ENCODE results near the gene ZNF579.
A peak's percentile ranks its signal among the peaks of the same experiment; 100 is the strongest.

The ZNF579 gene

DNA sequence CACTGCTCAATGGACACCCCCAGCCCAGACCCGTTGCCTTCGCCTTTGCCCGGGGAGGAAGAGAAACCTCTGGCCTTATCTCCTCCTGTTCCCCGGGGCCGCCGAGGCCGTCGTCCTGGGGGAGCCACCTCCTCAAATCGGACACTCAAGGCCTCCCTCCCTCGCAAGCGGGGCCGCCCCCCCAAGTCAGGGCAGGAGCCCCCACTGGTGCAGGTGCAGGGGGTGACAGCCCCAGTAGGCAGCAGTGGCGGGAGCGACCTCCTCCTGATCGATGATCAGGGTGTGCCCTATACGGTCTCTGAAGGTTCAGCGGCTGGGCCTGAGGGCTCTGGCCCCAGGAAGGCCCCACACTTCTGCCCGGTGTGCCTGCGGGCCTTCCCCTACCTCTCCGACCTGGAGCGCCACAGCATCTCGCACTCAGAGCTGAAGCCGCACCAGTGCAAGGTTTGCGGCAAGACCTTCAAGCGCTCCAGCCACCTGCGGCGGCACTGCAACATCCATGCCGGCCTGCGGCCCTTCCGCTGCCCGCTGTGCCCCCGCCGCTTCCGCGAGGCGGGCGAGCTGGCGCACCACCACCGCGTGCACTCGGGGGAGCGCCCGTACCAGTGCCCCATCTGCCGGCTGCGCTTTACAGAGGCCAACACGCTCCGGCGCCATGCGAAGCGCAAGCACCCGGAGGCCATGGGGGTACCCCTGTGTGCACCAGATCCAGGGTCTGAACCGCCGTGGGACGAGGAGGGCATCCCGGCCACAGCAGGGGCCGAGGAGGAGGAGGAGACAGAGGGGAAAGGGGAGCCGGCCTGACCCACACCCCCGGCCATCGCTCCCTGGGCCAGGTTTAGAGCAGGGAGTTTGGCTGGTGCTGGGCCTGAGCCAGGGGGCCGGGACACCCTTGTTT is 21.7 kb upstream of the ZNF579 start:
- no peaks in the 10 kb centered on the region for H3K9me3 ChIP-seq (ENCODE audit: control insufficient read depth in 1 of 2, low read length in 2 of 2)
- H3K27ac ChIP-seq (ENCODE audit: low read depth, low read length): no peak overlapping the region

DNA sequence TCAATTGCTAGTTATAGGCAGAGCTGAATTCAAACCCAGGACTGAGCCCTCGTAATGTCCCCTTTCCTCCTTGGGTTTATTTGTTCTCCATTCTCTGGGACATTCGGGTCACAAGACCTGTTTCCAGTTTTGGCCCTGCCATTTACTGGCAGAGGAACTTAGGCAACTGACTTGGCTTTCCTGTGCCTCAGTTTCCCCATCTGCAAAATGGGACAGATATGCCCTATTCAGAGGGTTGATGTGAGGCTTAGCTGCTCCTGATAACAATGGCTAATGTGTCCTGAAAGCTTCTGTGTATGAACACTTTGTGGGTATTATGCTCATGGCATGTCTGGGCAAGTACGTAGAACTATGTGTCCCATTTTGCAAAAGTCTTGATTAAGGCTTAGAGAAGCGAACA is 20.4 kb upstream of the ZNF579 start:
- H3K27me3 ChIP-seq (ENCODE audit: control insufficient read depth in 1 of 2, insufficient read depth in 2 of 2, low read length in 2 of 2): no peaks in the 10 kb centered on the region
- peaks cover 10 to 22% of the 10 kb centered on the region in 2 donors for H3K4me1 ChIP-seq (ENCODE audit: control insufficient read depth in 1 of 2, insufficient read depth in 2 of 2, low read length in 2 of 2)
- no peak overlapping the region for H3K27ac ChIP-seq (ENCODE audit: low read depth, low read length)

More for the DNA sequence above, 21.7 kb upstream of the ZNF579 start:
- Histone ChIP-seq H3K4me1 (ENCODE audit: control insufficient read depth in 1 of 2, insufficient read depth in 2 of 2, low read length in 2 of 2) (peaks cover 18 to 31% of the 10 kb centered on the region in 2 donors), H3K36me3 (ENCODE audit: control insufficient read depth in 1 of 2, insufficient read depth in 2 of 2, low read length in 2 of 2) (peaks cover 0 to 2% of the 10 kb centered on the region in 2 donors), H3K9ac (ENCODE audit: low read depth in 1 of 2, low read length in 2 of 2) (no peak overlapping the region), H3K27me3 (ENCODE audit: control insufficient read depth in 1 of 2, insufficient read depth in 2 of 2, low read length in 2 of 2) (no peaks in the 10 kb centered on the region), H3K4me3 (ENCODE audit: low read depth in 1 of 2, low read length in 2 of 2) (no peak overlapping the region)

GRCh38 chr19:55600662-55601028 is 20.0 kb upstream of the ZNF579 start:
- H3K4me1 ChIP-seq (ENCODE audit: control insufficient read depth in 1 of 2, insufficient read depth in 2 of 2, low read length in 2 of 2): peaks cover 10 to 22% of the 10 kb centered on the region in 2 donors
- peak overlapping the region; percentile 72 to 76 for H3K4me3 ChIP-seq (ENCODE audit: low read depth in 1 of 2, low read length in 2 of 2)
- H3K9ac ChIP-seq (ENCODE audit: low read depth in 1 of 2, low read length in 2 of 2): peak overlapping the region; percentile 73 to 77
- no peaks in the 10 kb centered on the region for H3K9me3 ChIP-seq (ENCODE audit: control insufficient read depth in 1 of 2, low read length in 2 of 2)
- peak overlapping the region; percentile 93 for H3K27ac ChIP-seq (ENCODE audit: low read depth, low read length)
- H3K36me3 ChIP-seq (ENCODE audit: control insufficient read depth in 1 of 2, insufficient read depth in 2 of 2, low read length in 2 of 2): peaks cover 8 to 14% of the 10 kb centered on the region in 2 donors
- H3K27me3 ChIP-seq (ENCODE audit: control insufficient read depth in 1 of 2, insufficient read depth in 2 of 2, low read length in 2 of 2): no peaks in the 10 kb centered on the region

More for the DNA sequence above, 20.4 kb upstream of the ZNF579 start:
- Histone ChIP-seq H3K9ac (ENCODE audit: low read depth in 1 of 2, low read length in 2 of 2) (peak overlapping the region; percentile 73 to 77), H3K4me3 (ENCODE audit: low read depth in 1 of 2, low read length in 2 of 2) (peak overlapping the region; percentile 72 to 76), H3K36me3 (ENCODE audit: control insufficient read depth in 1 of 2, insufficient read depth in 2 of 2, low read length in 2 of 2) (peaks cover 3 to 10% of the 10 kb centered on the region in 2 donors), H3K9me3 (ENCODE audit: control insufficient read depth in 1 of 2, low read length in 2 of 2) (no peaks in the 10 kb centered on the region)

GRCh38 chr19:55599842-55600661 is 19.4 kb upstream of the ZNF579 start, which contains the start of gene ZNF524:
TSS of gene ZNF524 (plus strand) at chr19:55600288. CDS start at chr19:55602113, 1,825 bp downstream.
- Histone ChIP-seq H3K4me1 (ENCODE audit: control insufficient read depth in 1 of 2, insufficient read depth in 2 of 2, low read length in 2 of 2) (peaks cover 10 to 22% of the 10 kb centered on the region in 2 donors), H3K9me3 (ENCODE audit: control insufficient read depth in 1 of 2, low read length in 2 of 2) (no peaks in the 10 kb centered on the region), H3K9ac (ENCODE audit: low read depth in 1 of 2, low read length in 2 of 2) (peak within 1 kb of the TSS; percentile 73 to 94), H3K27me3 (ENCODE audit: control insufficient read depth in 1 of 2, insufficient read depth in 2 of 2, low read length in 2 of 2) (no peaks in the 10 kb centered on the region), H3K4me3 (ENCODE audit: low read depth in 1 of 2, low read length in 2 of 2) (peak within 1 kb of the TSS; percentile 85 to 95), H3K27ac (ENCODE audit: low read depth, low read length) (peak within 1 kb of the TSS; percentile 93), H3K36me3 (ENCODE audit: control insufficient read depth in 1 of 2, insufficient read depth in 2 of 2, low read length in 2 of 2) (peaks cover 13 to 20% of the 10 kb centered on the region in 2 donors)

- peak within 1 kb of the TSS; percentile 85 to 95 for H3K4me3 ChIP-seq (ENCODE audit: low read depth in 1 of 2, low read length in 2 of 2)
- H3K9ac ChIP-seq (ENCODE audit: low read depth in 1 of 2, low read length in 2 of 2): peak within 1 kb of the TSS; percentile 73 to 94
- no peaks in the 10 kb centered on the region for H3K9me3 ChIP-seq (ENCODE audit: control insufficient read depth in 1 of 2, low read length in 2 of 2)
- H3K4me1 ChIP-seq (ENCODE audit: control insufficient read depth in 1 of 2, insufficient read depth in 2 of 2, low read length in 2 of 2): peaks cover 10 to 17% of the 10 kb centered on the region in 2 donors
- peak within 1 kb of the TSS; percentile 93 for H3K27ac ChIP-seq (ENCODE audit: low read depth, low read length)
- H3K36me3 ChIP-seq (ENCODE audit: control insufficient read depth in 1 of 2, insufficient read depth in 2 of 2, low read length in 2 of 2): peaks cover 17 to 25% of the 10 kb centered on the region in 2 donors
- no peaks in the 10 kb centered on the region for H3K27me3 ChIP-seq (ENCODE audit: control insufficient read depth in 1 of 2, insufficient read depth in 2 of 2, low read length in 2 of 2)
These were observed 18.8 kb upstream of the ZNF579 start, which contains the start of gene FIZ1 for GRCh38 chr19:55599468-55599841. TSS of gene FIZ1 (minus strand) at chr19:55599517. CDS start at chr19:55597865, 1,652 bp downstream.

DNA sequence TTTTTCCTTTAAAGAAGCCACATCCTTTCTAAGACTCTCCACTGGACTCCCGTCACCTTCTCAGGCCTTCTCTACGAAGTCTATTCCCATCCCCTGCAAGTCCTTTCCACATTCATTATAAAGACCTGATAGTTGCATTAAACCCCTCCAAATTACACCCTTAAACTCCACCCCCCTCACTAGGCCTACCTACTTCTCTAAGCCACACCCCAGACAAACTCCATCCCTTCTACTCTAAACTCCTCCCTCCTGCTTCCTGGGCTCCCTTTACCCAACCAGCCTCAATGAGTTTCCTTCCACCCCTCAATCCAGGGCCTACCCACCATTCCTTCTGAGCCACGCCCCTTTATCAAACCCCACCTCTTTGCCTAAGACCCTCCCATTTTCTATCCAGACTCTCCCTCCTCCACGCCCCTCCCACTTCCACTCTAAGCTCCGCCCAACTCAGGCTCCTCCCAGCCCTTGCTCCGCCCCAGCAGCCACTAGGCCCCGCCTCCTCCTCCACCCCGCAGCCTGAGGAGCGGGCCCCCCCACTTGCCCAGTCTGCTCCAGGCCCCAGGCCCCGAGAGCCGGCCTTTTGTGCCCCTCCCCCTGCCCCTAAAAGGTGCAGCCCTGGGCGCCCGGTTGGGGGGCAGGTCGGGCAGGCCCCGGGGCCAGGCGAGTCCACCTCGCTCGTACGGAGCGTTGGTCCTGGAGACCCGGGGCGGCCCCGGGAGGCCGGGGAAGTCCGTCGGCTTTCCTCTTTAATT is 18.2 kb upstream of the ZNF579 start:
- Histone ChIP-seq H3K9ac (ENCODE audit: low read depth in 1 of 2, low read length in 2 of 2) (peak overlapping the region; percentile 73 to 94), H3K36me3 (ENCODE audit: control insufficient read depth in 1 of 2, insufficient read depth in 2 of 2, low read length in 2 of 2) (peaks cover 17 to 25% of the 10 kb centered on the region in 2 donors), H3K27ac (ENCODE audit: low read depth, low read length) (peak overlapping the region; percentile 93), H3K9me3 (ENCODE audit: control insufficient read depth in 1 of 2, low read length in 2 of 2) (no peaks in the 10 kb centered on the region), H3K4me1 (ENCODE audit: control insufficient read depth in 1 of 2, insufficient read depth in 2 of 2, low read length in 2 of 2) (peaks cover 10 to 16% of the 10 kb centered on the region in 2 donors), H3K27me3 (ENCODE audit: control insufficient read depth in 1 of 2, insufficient read depth in 2 of 2, low read length in 2 of 2) (no peaks in the 10 kb centered on the region), H3K4me3 (ENCODE audit: low read depth in 1 of 2, low read length in 2 of 2) (peak overlapping the region; percentile 85 to 95)

- H3K4me3 ChIP-seq (ENCODE audit: low read depth in 1 of 2, low read length in 2 of 2): no peak overlapping the region
- H3K9ac ChIP-seq (ENCODE audit: low read depth in 1 of 2, low read length in 2 of 2): no peak overlapping the region
- H3K27ac ChIP-seq (ENCODE audit: low read depth, low read length): no peak overlapping the region
- H3K36me3 ChIP-seq (ENCODE audit: control insufficient read depth in 1 of 2, insufficient read depth in 2 of 2, low read length in 2 of 2): peaks cover 17 to 25% of the 10 kb centered on the region in 2 donors
- H3K27me3 ChIP-seq (ENCODE audit: control insufficient read depth in 1 of 2, insufficient read depth in 2 of 2, low read length in 2 of 2): no peaks in the 10 kb centered on the region
- no peaks in the 10 kb centered on the region for H3K9me3 ChIP-seq (ENCODE audit: control insufficient read depth in 1 of 2, low read length in 2 of 2)
- H3K4me1 ChIP-seq (ENCODE audit: control insufficient read depth in 1 of 2, insufficient read depth in 2 of 2, low read length in 2 of 2): peaks cover 10 to 11% of the 10 kb centered on the region in 2 donors
These were observed 17.4 kb upstream of the ZNF579 start for GRCh38 chr19:55598034-55598433.

- Histone ChIP-seq H3K9ac (ENCODE audit: low read depth in 1 of 2, low read length in 2 of 2) (no peak overlapping the region), H3K4me1 (ENCODE audit: control insufficient read depth in 1 of 2, insufficient read depth in 2 of 2, low read length in 2 of 2) (peaks cover 9 to 10% of the 10 kb centered on the region in 2 donors), H3K27ac (ENCODE audit: low read depth, low read length) (no peak overlapping the region), H3K36me3 (ENCODE audit: control insufficient read depth in 1 of 2, insufficient read depth in 2 of 2, low read length in 2 of 2) (peaks cover 17 to 25% of the 10 kb centered on the region in 2 donors), H3K9me3 (ENCODE audit: control insufficient read depth in 1 of 2, low read length in 2 of 2) (no peaks in the 10 kb centered on the region), H3K27me3 (ENCODE audit: control insufficient read depth in 1 of 2, insufficient read depth in 2 of 2, low read length in 2 of 2) (no peaks in the 10 kb centered on the region), H3K4me3 (ENCODE audit: low read depth in 1 of 2, low read length in 2 of 2) (no peak overlapping the region)
These were observed 16.9 kb upstream of the ZNF579 start for GRCh38 chr19:55597501-55597921.

DNA sequence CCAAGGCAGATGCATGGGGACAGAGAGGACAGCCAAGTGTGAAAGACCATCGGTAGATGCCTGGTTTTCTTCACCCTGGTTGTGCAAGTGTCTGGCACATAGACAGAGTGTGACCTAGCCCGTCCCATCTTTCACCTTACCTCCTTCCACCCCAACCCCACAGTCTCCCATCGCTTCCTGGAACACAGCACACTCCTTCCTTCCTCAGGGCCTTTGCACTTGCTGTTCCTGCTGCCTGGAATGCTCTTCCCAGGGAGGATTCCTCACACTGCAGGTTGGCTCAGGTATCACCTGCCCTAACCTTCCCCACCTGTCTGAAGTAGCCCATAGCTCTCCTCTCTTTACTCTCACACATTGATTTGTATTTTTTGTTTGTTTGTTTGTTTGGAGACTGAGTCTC is 15.7 kb upstream of the ZNF579 start:
- Histone ChIP-seq H3K4me1 (ENCODE audit: control insufficient read depth in 1 of 2, insufficient read depth in 2 of 2, low read length in 2 of 2) (peaks cover 8% of the 10 kb centered on the region in 2 donors), H3K4me3 (ENCODE audit: low read depth in 1 of 2, low read length in 2 of 2) (no peak overlapping the region), H3K27me3 (ENCODE audit: control insufficient read depth in 1 of 2, insufficient read depth in 2 of 2, low read length in 2 of 2) (no peaks in the 10 kb centered on the region), H3K9ac (ENCODE audit: low read depth in 1 of 2, low read length in 2 of 2) (no peak overlapping the region), H3K9me3 (ENCODE audit: control insufficient read depth in 1 of 2, low read length in 2 of 2) (no peaks in the 10 kb centered on the region), H3K36me3 (ENCODE audit: control insufficient read depth in 1 of 2, insufficient read depth in 2 of 2, low read length in 2 of 2) (peaks cover 20 to 27% of the 10 kb centered on the region in 2 donors), H3K27ac (ENCODE audit: low read depth, low read length) (no peak overlapping the region)

Measured in duodenal mucosa (tissue), 2 donors.